H9 (cell line): Measurements from ENCODE around the gene RBPJ. TPM values are rescaled to one million over a fixed set of nuclear protein-coding genes. Genes with fewer than 3 reads are reported as not detected.

Source experiments
- DNase-seq: peaks from one replicate; pipeline ENCODE4 v3.0.0-alpha.2; 2017
- H2AFZ ChIP-seq: one replicate; pipeline ENCODE4 v1.6.1; 2013; ENCODE audit warnings: mild to moderate bottlenecking, low read length, control low read depth, moderate library complexity
- H2AK5ac ChIP-seq: 2 replicates; pipeline ENCODE4 v1.6.1; 2013; ENCODE audit warnings: low read length, control low read depth, mixed read lengths; ENCODE audit not compliant: insufficient read length
- H2BK120ac ChIP-seq: one replicate; pipeline ENCODE4 v1.6.1; 2013; ENCODE audit warnings: low read depth, mild to moderate bottlenecking, low read length, control low read depth, inconsistent platforms; ENCODE audit not compliant: poor library complexity, severe bottlenecking
- H2BK12ac ChIP-seq: 2 replicates; pipeline ENCODE4 v1.6.1; 2013; ENCODE audit warnings: low read length, control low read depth, mixed read lengths, low read depth; ENCODE audit not compliant: insufficient read length
- H2BK15ac ChIP-seq: 2 replicates; pipeline ENCODE4 v1.6.1; 2013; ENCODE audit warnings: low read depth, low read length, control low read depth
- H2BK20ac ChIP-seq: one replicate; pipeline ENCODE4 v1.6.1; 2013; ENCODE audit warnings: low read depth, mild to moderate bottlenecking, low read length, control low read depth, inconsistent platforms; ENCODE audit not compliant: poor library complexity, severe bottlenecking
- H2BK5ac ChIP-seq: 2 replicates; pipeline ENCODE4 v1.6.1; 2013; ENCODE audit warnings: low read length, control low read depth, mixed read lengths; ENCODE audit not compliant: insufficient read length
- H3K14ac ChIP-seq: 2 replicates; pipeline ENCODE4 v1.6.1; 2013; ENCODE audit warnings: low read length, control low read depth; ENCODE audit not compliant: insufficient read depth
- H3K18ac ChIP-seq: 2 replicates; pipeline ENCODE4 v1.6.1; 2013; ENCODE audit warnings: low read depth, mild to moderate bottlenecking, mixed read lengths, low read length, control low read depth; ENCODE audit not compliant: insufficient read length
- H3K23ac ChIP-seq: 2 replicates; pipeline ENCODE4 v1.6.1; 2013; ENCODE audit warnings: low read length, control low read depth, mixed read lengths, low read depth; ENCODE audit not compliant: insufficient read length
- H3K23me2 ChIP-seq: 2 replicates; pipeline ENCODE4 v1.6.1; 2013; ENCODE audit warnings: low read depth, mild to moderate bottlenecking, mixed read lengths, low read length, control low read depth; ENCODE audit not compliant: insufficient read length, poor library complexity, severe bottlenecking
- H3K27ac ChIP-seq: 2 replicates; pipeline ENCODE4 v1.5.1; 2013; ENCODE audit warnings: low read length, control low read depth, mixed read lengths, low read depth; ENCODE audit not compliant: insufficient read length
- H3K27me3 ChIP-seq: 2 replicates; pipeline ENCODE4 v1.6.1; 2013; ENCODE audit warnings: low read length, control low read depth, inconsistent platforms; ENCODE audit not compliant: insufficient read depth
- H3K4ac ChIP-seq: 2 replicates; pipeline ENCODE4 v1.6.1; 2013; ENCODE audit warnings: low read depth, mild to moderate bottlenecking, control low read depth, inconsistent platforms, low read length, moderate library complexity
- H3K4me1 ChIP-seq: 2 replicates; pipeline ENCODE4 v1.6.1; 2013; ENCODE audit warnings: low read length, control low read depth, inconsistent platforms; ENCODE audit not compliant: insufficient read depth
- H3K4me2 ChIP-seq: 2 replicates; pipeline ENCODE4 v1.6.1; 2013; ENCODE audit warnings: low read length, control low read depth, mixed read lengths; ENCODE audit not compliant: insufficient read length, insufficient read depth
- H3K56ac ChIP-seq: 2 replicates; pipeline ENCODE4 v1.6.1; 2013; ENCODE audit warnings: low read depth, mild to moderate bottlenecking, mixed read lengths, low read length, control low read depth; ENCODE audit not compliant: insufficient read length
- H3K79me1 ChIP-seq: 2 replicates; pipeline ENCODE4 v1.6.1; 2013; ENCODE audit warnings: low read depth, mild to moderate bottlenecking, moderate library complexity, low read length, control low read depth, inconsistent platforms; ENCODE audit not compliant: insufficient read depth, poor library complexity, severe bottlenecking
- H3K79me2 ChIP-seq: 2 replicates; pipeline ENCODE4 v1.6.1; 2013; ENCODE audit warnings: low read length, control low read depth, inconsistent platforms; ENCODE audit not compliant: insufficient read depth
- H3K9ac ChIP-seq: 2 replicates; pipeline ENCODE4 v1.6.1; 2013; ENCODE audit warnings: low read length, control low read depth, mixed read lengths; ENCODE audit not compliant: insufficient read length; ENCODE audit errors: extremely low read depth
- H3K9me3 ChIP-seq: one replicate; pipeline ENCODE4 v1.6.1; 2013; ENCODE audit warnings: low read depth, low read length, inconsistent platforms; ENCODE audit not compliant: control insufficient read depth
- H3T11ph ChIP-seq: one replicate; pipeline ENCODE4 v1.6.1; 2013; ENCODE audit warnings: mild to moderate bottlenecking, low read length, control low read depth, inconsistent platforms
- H4K20me1 ChIP-seq: one replicate; pipeline ENCODE4 v1.6.1; 2013; ENCODE audit not compliant: control insufficient read depth, insufficient read length, insufficient read depth
- H4K5ac ChIP-seq: 2 replicates; pipeline ENCODE4 v1.6.1; 2013; ENCODE audit warnings: low read depth, mild to moderate bottlenecking, mixed read lengths, low read length, control low read depth; ENCODE audit not compliant: insufficient read length
- H4K8ac ChIP-seq: replicated peaks from 2 replicates; pipeline ENCODE4 v1.6.1; 2013; ENCODE audit warnings: low read length, control low read depth, mixed read lengths, low read depth; ENCODE audit not compliant: insufficient read length
- H4K91ac ChIP-seq: 2 replicates; pipeline ENCODE4 v1.6.1; 2013; ENCODE audit warnings: low read depth, mild to moderate bottlenecking, moderate library complexity, mixed read lengths, low read length, control low read depth; ENCODE audit not compliant: insufficient read length
- H3K27ac Mint-ChIP-seq, 3 experiments: 2 replicates in 2 of 3; 3 replicates in 1 of 3; pipeline ENCODE4 v1.8.0; 2020 to 2021; ENCODE audit warnings: mixed read lengths in 3 of 3, mild to moderate bottlenecking in 1 of 3, moderate library complexity in 1 of 3
- H3K27me3 Mint-ChIP-seq: 2 replicates; pipeline ENCODE4 v1.8.0; 2021; ENCODE audit warnings: low read depth, mild to moderate bottlenecking, moderate library complexity, mixed read lengths
- H3K36me3 Mint-ChIP-seq, 3 experiments: 2 replicates in 2 of 3; 3 replicates in 1 of 3; pipeline ENCODE4 v1.8.0; 2020 to 2021; ENCODE audit warnings: low read depth in 3 of 3, mixed read lengths in 3 of 3; ENCODE audit not compliant: insufficient read depth in 1 of 3
- H3K4me1 Mint-ChIP-seq, 2 experiments: 2 replicates each; pipeline ENCODE4 v1.8.0; 2020; ENCODE audit warnings: mixed read lengths in 2 of 2
- H3K4me3 Mint-ChIP-seq, 2 experiments: 2 replicates in 1 of 2; 3 replicates in 1 of 2; pipeline ENCODE4 v1.8.0; 2020 to 2021; ENCODE audit warnings: mild to moderate bottlenecking in 2 of 2, mixed read lengths in 2 of 2, moderate library complexity in 1 of 2
- H3K9me3 Mint-ChIP-seq, 2 experiments: 2 replicates in 1 of 2; 3 replicates in 1 of 2; pipeline ENCODE4 v1.8.0; 2020; ENCODE audit warnings: mild to moderate bottlenecking in 2 of 2, mixed read lengths in 2 of 2, moderate library complexity in 1 of 2
- CTCF ChIP-seq: fragments of 200-600 bp; sonication (generic); conservative IDR thresholded peaks from 3 replicates; pipeline ENCODE4 v1.8.0; 2021; ENCODE audit warnings: antibody characterized with exemption, mild to moderate bottlenecking
- WGBS: extraction: QIAGEN DNeasy Blood & Tissue Kit; methylation state at CpG from one replicate; pipeline ENCODE4 v1.1.7; 2013; ENCODE audit warnings: missing lambda C conversion rate, low lambda C conversion rate, mixed read lengths; ENCODE audit not compliant: insufficient read length; ENCODE audit errors: extremely low coverage; 5-methylcytosine and 5-hydroxymethylcytosine counted together
- total RNA-seq: library from RNA; stranded (reverse); gene quantifications from 2 replicates; pipeline ENCODE4 v1.2.1, GENCODE V29; 2021

Gene RBPJ
- total RNA-seq, 1 experiment from 2014 or later: 166 TPM

DNA sequence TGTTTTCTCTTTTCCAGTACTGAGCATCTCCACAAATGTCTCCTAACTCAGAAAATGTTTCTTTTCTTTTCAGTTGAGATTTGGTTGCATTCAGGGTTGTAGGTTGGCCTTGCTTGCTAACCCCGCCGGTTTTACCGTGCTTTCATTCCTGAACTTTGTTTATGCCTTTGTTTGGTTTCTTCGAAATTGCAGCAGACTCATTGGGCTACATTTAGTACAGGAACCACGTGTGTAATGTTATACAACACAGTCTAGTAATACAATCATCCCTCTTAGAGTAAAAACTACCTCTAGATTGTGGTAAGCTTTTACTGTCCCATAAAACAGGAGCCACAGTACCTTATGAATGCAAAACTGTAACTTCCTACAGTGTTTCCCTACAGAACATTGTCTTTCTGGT, 111.6 kb downstream of the RBPJ start:
- Histone ChIP-seq H3K23me2 (no peaks in the 10 kb centered on the region), H3K4me2 (no peak overlapping the region), H2BK15ac (no peak overlapping the region), H2BK5ac (no peak overlapping the region), H3K9ac (no peak overlapping the region), H3K18ac (no peak overlapping the region), H3K4me1 (no peaks in the 10 kb centered on the region), H2BK20ac (no peak overlapping the region), H3K56ac (no peak overlapping the region), H3K79me2 (no peaks in the 10 kb centered on the region), H3K79me1 (no peaks in the 10 kb centered on the region), H3K23ac (no peak overlapping the region), H4K5ac (no peak overlapping the region), H2BK120ac (no peak overlapping the region), H3K9me3 (no peaks in the 10 kb centered on the region), H3T11ph (no peak overlapping the region), H3K27ac (no peak overlapping the region), H3K27me3 (no peaks in the 10 kb centered on the region), H3K14ac (no peak overlapping the region), H2AK5ac (no peak overlapping the region), H4K91ac (no peak overlapping the region), H4K8ac (no peak overlapping the region), H3K4ac (no peak overlapping the region), H4K20me1 (no peaks in the 10 kb centered on the region), H2BK12ac (no peak overlapping the region), H2AFZ (no peak overlapping the region)
- Mint-ChIP-seq H3K36me3 (peaks cover 18 to 91% (median 48%) of the 10 kb centered on the region in 3 experiments; a peak in 6 of 7 replicates), H3K27ac (peak overlapping the region in 2 of 3 experiments; percentile 46 to 71; a peak in 2 of 7 replicates), H3K9me3 (no peaks in the 10 kb centered on the region), H3K4me1 (no peaks in the 10 kb centered on the region), H3K4me3 (no peak overlapping the region), H3K27me3 (no peaks in the 10 kb centered on the region)
- WGBS: no CpG with 5 or more reads among the region's 5 CpGs
- TF ChIP-seq CTCF: no peak
- DNase-seq: no peak
